Neural cell (in vitro differentiated cells): Measurements from ENCODE around the gene JPT2. TPM values are rescaled to one million over a fixed set of nuclear protein-coding genes. Genes with fewer than 3 reads are reported as not detected.

Source experiments
- H2AFZ ChIP-seq: fragments of 200-600, 300-800 bp; sonication (generic), shearing (Covaris generic); 2 replicates; pipeline ENCODE4 v1.6.0; 2014; ENCODE audit warnings: low read depth, mild to moderate bottlenecking, antibody characterized with exemption, low read length, moderate library complexity
- H3F3A ChIP-seq: fragments of 200-600 bp; shearing (Covaris generic); 2 replicates; pipeline ENCODE4 v1.6.1; 2016; ENCODE audit warnings: mild to moderate bottlenecking, moderate library complexity, mixed read lengths, antibody characterized with exemption, low read length; ENCODE audit not compliant: insufficient read depth, poor library complexity, severe bottlenecking
- H3K27ac ChIP-seq: fragments of 200-600, 300-800 bp; sonication (generic), shearing (Covaris generic); 2 replicates; pipeline ENCODE4 v1.5.1; 2014; ENCODE audit warnings: mild to moderate bottlenecking, low read length, moderate library complexity
- H3K27me3 ChIP-seq: fragments of 300-800, 200-600 bp; sonication (generic), shearing (Covaris generic); 2 replicates; pipeline ENCODE4 v1.6.0; 2014; ENCODE audit warnings: mild to moderate bottlenecking, low read depth, low read length, moderate library complexity; ENCODE audit not compliant: insufficient read depth
- H3K36me3 ChIP-seq: fragments of 300-800, 200-600 bp; sonication (generic), shearing (Covaris generic); 2 replicates; pipeline ENCODE4 v1.5.1; 2014; ENCODE audit warnings: mild to moderate bottlenecking, antibody characterized with exemption, low read length, moderate library complexity; ENCODE audit not compliant: insufficient read depth
- H3K4me2 ChIP-seq: fragments of 300-800, 200-600 bp; sonication (generic), shearing (Covaris generic); 2 replicates; pipeline ENCODE4 v1.6.0; 2014; ENCODE audit warnings: mild to moderate bottlenecking, low read length
- H3K4me3 ChIP-seq: fragments of 300-800, 200-600 bp; sonication (generic), shearing (Covaris generic); 2 replicates; pipeline ENCODE4 v1.5.1; 2014; ENCODE audit warnings: mild to moderate bottlenecking, low read length, moderate library complexity
- H3K79me2 ChIP-seq: fragments of 200-600 bp; shearing (Covaris generic); replicated peaks from 2 replicates; pipeline ENCODE4 v1.6.0; 2014; ENCODE audit warnings: mild to moderate bottlenecking, low read length, moderate library complexity; ENCODE audit not compliant: insufficient read depth
- H3K9ac ChIP-seq: fragments of 300-800, 200-600 bp; sonication (generic), shearing (Covaris generic); 2 replicates; pipeline ENCODE4 v1.6.1; 2016; ENCODE audit warnings: mild to moderate bottlenecking, low read length, mixed read lengths
- H3K9me2 ChIP-seq: fragments of 200-600 bp; shearing (Covaris generic); 2 replicates; pipeline ENCODE4 v1.6.1; 2016; ENCODE audit warnings: mild to moderate bottlenecking, low read length, mixed read lengths; ENCODE audit not compliant: insufficient read depth
- H3K9me3 ChIP-seq: fragments of 200-600, 300-800 bp; sonication (generic), shearing (Covaris generic); 2 replicates; pipeline ENCODE4 v1.6.1; 2016; ENCODE audit warnings: mild to moderate bottlenecking, mixed run types, low read length, moderate library complexity, mixed read lengths
- H4K20me1 ChIP-seq: fragments of 200-600 bp; shearing (Covaris generic); 2 replicates; pipeline ENCODE4 v1.6.1; 2016; ENCODE audit warnings: mild to moderate bottlenecking, mixed run types; ENCODE audit not compliant: insufficient read depth
- EP300 ChIP-seq: fragments of 450-650 bp; conservative IDR thresholded peaks from 2 replicates; pipeline ENCODE4 v1.6.1; 2014; ENCODE audit warnings: antibody characterized with exemption, mild to moderate bottlenecking, moderate library complexity; ENCODE audit not compliant: poor library complexity, severe bottlenecking
- EZH2 ChIP-seq: fragments of 200-600, 300-800 bp; shearing (Covaris generic), sonication (generic); IDR thresholded peaks from 2 replicates; pipeline ENCODE4 v1.6.1; 2014; ENCODE audit warnings: antibody characterized with exemption, low read length, borderline replicate concordance, mild to moderate bottlenecking; ENCODE audit not compliant: insufficient read depth, poor library complexity, severe bottlenecking
- MXI1 ChIP-seq: fragments of 450-650 bp; conservative IDR thresholded peaks from 2 replicates; pipeline ENCODE4 v1.6.1; 2014; ENCODE audit warnings: antibody characterized with exemption, mild to moderate bottlenecking; ENCODE audit not compliant: poor library complexity, severe bottlenecking
- POLR2AphosphoS5 ChIP-seq: IDR thresholded peaks from 2 replicates; pipeline ENCODE4 v1.6.1; 2012
- RAD21 ChIP-seq: fragments of 450-650 bp; conservative IDR thresholded peaks from 2 replicates; pipeline ENCODE4 v1.6.1; 2014; ENCODE audit warnings: antibody characterized with exemption, mild to moderate bottlenecking, moderate library complexity
- SMC3 ChIP-seq: fragments of 450-650 bp; conservative IDR thresholded peaks from 2 replicates; pipeline ENCODE4 v1.6.1; 2014; ENCODE audit warnings: antibody characterized with exemption, mild to moderate bottlenecking, moderate library complexity; ENCODE audit not compliant: poor library complexity
- TAF1 ChIP-seq: IDR thresholded peaks from 2 replicates; pipeline ENCODE4 v1.6.1; 2012; ENCODE audit warnings: low read depth
- polyA plus RNA-seq: library from polyadenylated mRNA; depleted of rRNA; stranded (reverse); fragments of >200 nt; gene quantifications from 2 replicates; pipeline ENCODE4 v1.2.3, GENCODE V29; 2014
- TF ChIP-seq, protein P1 (sequence below): IDR thresholded peaks from 2 replicates; pipeline ENCODE4 v1.6.1; 2012; ENCODE audit warnings: borderline replicate concordance
- TF ChIP-seq, protein P2 (sequence below): fragments of 450-650 bp; IDR thresholded peaks from 2 replicates; pipeline ENCODE4 v1.5.1; 2014; ENCODE audit warnings: antibody characterized with exemption, mild to moderate bottlenecking, moderate library complexity; ENCODE audit not compliant: poor library complexity, severe bottlenecking

The JPT2 gene
- polyA plus RNA-seq, 1 donor from 2014 or later, result 61.4 TPM

DNA sequence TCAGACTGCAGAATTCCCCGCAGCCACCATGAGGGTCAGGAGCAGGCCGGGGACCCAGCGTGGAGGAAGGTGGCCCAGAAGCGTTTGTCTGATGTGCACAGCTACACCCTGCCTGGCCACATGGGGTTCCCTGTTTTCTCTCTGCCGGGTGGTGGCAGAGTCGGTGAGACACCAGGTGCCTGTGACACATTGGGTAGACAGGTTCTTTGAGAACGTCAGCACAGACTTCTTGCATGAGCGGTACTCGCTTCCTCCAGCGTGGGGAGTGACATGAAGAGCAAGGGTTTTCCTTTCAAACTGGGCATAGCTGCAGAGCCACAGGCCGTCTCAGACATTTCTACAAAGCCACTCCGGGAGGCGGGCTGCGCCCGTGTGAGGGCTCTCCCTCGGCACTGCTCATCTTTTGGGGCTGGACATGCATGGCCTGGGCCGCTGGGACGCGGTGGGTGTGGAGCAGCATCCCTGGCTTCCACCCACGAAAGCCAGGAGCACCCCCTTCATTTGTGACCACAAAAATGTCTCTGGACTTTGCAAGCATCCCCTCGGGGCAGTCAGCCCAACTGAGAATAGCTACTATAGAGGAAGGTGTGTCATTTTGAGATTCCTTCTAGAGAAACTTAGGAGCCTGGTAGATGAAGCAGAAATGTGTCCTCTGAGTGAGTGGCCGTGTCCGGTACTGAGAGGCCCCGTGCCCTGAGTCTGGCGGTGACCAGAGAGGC is 67.3 kb downstream of the JPT2 start:
- no peaks in the 10 kb centered on the region for H3K9me3 ChIP-seq
- no peak overlapping the region for H2AFZ ChIP-seq
- H3K27me3 ChIP-seq, result no peaks in the 10 kb centered on the region
- H3K4me2 ChIP-seq, result no peak overlapping the region
- H3F3A ChIP-seq, result no peaks in the 10 kb centered on the region
- no peaks in the 10 kb centered on the region for H3K79me2 ChIP-seq
- no peak overlapping the region for H3K9ac ChIP-seq
- no peaks in the 10 kb centered on the region for H3K9me2 ChIP-seq
- H3K27ac ChIP-seq, result no peak overlapping the region
- H3K36me3 ChIP-seq, result peaks cover 7% of the 10 kb centered on the region
- TF ChIP-seq POLR2AphosphoS5 (no peak), MXI1 (no peak), EZH2 (no peak), TAF1 (no peak)
- TF ChIP-seq, protein P1, sequence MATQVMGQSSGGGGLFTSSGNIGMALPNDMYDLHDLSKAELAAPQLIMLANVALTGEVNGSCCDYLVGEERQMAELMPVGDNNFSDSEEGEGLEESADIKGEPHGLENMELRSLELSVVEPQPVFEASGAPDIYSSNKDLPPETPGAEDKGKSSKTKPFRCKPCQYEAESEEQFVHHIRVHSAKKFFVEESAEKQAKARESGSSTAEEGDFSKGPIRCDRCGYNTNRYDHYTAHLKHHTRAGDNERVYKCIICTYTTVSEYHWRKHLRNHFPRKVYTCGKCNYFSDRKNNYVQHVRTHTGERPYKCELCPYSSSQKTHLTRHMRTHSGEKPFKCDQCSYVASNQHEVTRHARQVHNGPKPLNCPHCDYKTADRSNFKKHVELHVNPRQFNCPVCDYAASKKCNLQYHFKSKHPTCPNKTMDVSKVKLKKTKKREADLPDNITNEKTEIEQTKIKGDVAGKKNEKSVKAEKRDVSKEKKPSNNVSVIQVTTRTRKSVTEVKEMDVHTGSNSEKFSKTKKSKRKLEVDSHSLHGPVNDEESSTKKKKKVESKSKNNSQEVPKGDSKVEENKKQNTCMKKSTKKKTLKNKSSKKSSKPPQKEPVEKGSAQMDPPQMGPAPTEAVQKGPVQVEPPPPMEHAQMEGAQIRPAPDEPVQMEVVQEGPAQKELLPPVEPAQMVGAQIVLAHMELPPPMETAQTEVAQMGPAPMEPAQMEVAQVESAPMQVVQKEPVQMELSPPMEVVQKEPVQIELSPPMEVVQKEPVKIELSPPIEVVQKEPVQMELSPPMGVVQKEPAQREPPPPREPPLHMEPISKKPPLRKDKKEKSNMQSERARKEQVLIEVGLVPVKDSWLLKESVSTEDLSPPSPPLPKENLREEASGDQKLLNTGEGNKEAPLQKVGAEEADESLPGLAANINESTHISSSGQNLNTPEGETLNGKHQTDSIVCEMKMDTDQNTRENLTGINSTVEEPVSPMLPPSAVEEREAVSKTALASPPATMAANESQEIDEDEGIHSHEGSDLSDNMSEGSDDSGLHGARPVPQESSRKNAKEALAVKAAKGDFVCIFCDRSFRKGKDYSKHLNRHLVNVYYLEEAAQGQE, result no peak
- H4K20me1 ChIP-seq, result no peaks in the 10 kb centered on the region
- no peak overlapping the region for H3K4me3 ChIP-seq

DNA sequence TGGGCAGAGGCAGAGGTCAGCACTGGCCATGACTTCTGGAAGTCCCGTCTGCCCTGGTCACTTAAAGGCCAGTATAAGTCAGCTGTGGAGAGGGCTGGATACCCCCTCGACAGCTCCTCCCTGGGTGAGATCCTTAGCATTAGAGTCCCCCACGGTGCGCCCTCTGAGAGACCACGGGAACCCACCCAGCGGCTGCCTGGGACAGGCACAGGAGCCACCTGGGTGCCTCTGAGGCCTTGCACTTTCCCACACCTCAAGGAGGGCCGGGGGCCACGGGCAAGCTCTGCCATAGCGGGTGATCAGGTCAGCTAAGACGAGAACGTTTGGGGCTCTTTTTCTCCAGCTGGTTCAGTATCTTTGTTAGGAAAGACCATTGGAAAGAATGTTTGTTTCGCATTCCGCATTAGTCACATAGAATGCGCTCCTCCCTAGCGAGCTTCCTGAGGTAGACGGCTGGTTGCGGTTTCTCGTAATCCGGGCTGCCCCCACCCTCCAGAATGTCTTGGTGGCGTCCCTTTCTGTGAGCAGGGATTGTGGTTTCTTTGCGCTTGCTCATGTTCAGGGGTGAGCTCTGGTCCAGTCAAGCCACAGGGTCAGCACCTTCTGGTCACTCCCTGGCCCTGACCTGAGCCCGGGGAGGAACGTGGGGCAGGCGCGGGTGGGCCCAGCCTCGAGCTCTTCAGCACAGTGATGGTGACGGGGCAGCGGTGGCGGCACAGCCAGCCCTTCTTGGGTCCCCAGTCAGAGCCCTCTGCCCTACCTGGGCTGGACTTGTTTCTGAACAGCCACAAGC is 68.0 kb downstream of the JPT2 start:
- Histone ChIP-seq H3K27ac (no peak overlapping the region), H3K4me3 (no peak overlapping the region), H3K79me2 (no peaks in the 10 kb centered on the region), H3K4me2 (no peak overlapping the region), H3K9me3 (no peaks in the 10 kb centered on the region), H3K36me3 (peaks cover 7% of the 10 kb centered on the region), H3K9me2 (no peaks in the 10 kb centered on the region), H3F3A (no peaks in the 10 kb centered on the region), H2AFZ (no peak overlapping the region), H3K9ac (no peak overlapping the region), H4K20me1 (no peaks in the 10 kb centered on the region), H3K27me3 (no peaks in the 10 kb centered on the region)
- TF ChIP-seq POLR2AphosphoS5, result no peak
- TF ChIP-seq TAF1, result no peak
- no peak for TF ChIP-seq EP300
- TF ChIP-seq EZH2, result no peak
- TF ChIP-seq, protein P1, result no peak
- TF ChIP-seq RAD21, result no peak
- TF ChIP-seq, protein P2, sequence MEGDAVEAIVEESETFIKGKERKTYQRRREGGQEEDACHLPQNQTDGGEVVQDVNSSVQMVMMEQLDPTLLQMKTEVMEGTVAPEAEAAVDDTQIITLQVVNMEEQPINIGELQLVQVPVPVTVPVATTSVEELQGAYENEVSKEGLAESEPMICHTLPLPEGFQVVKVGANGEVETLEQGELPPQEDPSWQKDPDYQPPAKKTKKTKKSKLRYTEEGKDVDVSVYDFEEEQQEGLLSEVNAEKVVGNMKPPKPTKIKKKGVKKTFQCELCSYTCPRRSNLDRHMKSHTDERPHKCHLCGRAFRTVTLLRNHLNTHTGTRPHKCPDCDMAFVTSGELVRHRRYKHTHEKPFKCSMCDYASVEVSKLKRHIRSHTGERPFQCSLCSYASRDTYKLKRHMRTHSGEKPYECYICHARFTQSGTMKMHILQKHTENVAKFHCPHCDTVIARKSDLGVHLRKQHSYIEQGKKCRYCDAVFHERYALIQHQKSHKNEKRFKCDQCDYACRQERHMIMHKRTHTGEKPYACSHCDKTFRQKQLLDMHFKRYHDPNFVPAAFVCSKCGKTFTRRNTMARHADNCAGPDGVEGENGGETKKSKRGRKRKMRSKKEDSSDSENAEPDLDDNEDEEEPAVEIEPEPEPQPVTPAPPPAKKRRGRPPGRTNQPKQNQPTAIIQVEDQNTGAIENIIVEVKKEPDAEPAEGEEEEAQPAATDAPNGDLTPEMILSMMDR, result no peak
- no peak for TF ChIP-seq SMC3
- no peak for TF ChIP-seq MXI1
